KMS-11 (cell line): ENCODE data around the gene DCBLD1.

Experiments used
- H2AFZ ChIP-seq: fragments of 200-600 bp; sonication (generic); 2 replicates; pipeline ENCODE4 v1.6.1; 2016; ENCODE audit warnings: antibody characterized with exemption, mixed run types, low read depth
- H3K27ac ChIP-seq: fragments of 200-600 bp; sonication (generic); 2 replicates; pipeline ENCODE4 v1.6.1; 2016; ENCODE audit warnings: mild to moderate bottlenecking, mixed run types
- H3K27me3 ChIP-seq: fragments of 200-600 bp; sonication (generic); 2 replicates; pipeline ENCODE4 v1.6.1; 2017; ENCODE audit warnings: mild to moderate bottlenecking, low read depth, mixed run types, moderate library complexity; ENCODE audit not compliant: insufficient read depth
- H3K36me3 ChIP-seq: fragments of 200-600 bp; sonication (generic); 2 replicates; pipeline ENCODE4 v1.6.1; 2017; ENCODE audit warnings: mild to moderate bottlenecking, mixed run types; ENCODE audit not compliant: insufficient read depth
- H3K4me1 ChIP-seq: fragments of 200-600 bp; sonication (generic); 2 replicates; pipeline ENCODE4 v1.6.1; 2016; ENCODE audit warnings: mild to moderate bottlenecking, low read depth, mixed run types; ENCODE audit not compliant: poor library complexity, severe bottlenecking
- H3K4me2 ChIP-seq: fragments of 200-600 bp; sonication (generic); 2 replicates; pipeline ENCODE4 v1.7.0; 2016; ENCODE audit warnings: mild to moderate bottlenecking, mixed run types
- H3K4me3 ChIP-seq: fragments of 200-600 bp; sonication (generic); IDR thresholded peaks from 2 replicates; pipeline ENCODE4 v1.6.1; 2017; ENCODE audit warnings: low read depth, low read length, mixed read lengths; ENCODE audit not compliant: insufficient read depth
- H3K79me2 ChIP-seq: fragments of 200-600 bp; sonication (generic); 2 replicates; pipeline ENCODE4 v1.6.1; 2016; ENCODE audit warnings: low read depth, mixed run types; ENCODE audit not compliant: insufficient read depth
- H3K9ac ChIP-seq: fragments of 200-600 bp; sonication (generic); 2 replicates; pipeline ENCODE4 v1.6.1; 2016; ENCODE audit warnings: mild to moderate bottlenecking, mixed run types
- H4K20me1 ChIP-seq: fragments of 200-600 bp; sonication (generic); 2 replicates; pipeline ENCODE4 v1.6.1; 2016; ENCODE audit warnings: mild to moderate bottlenecking, mixed run types; ENCODE audit not compliant: insufficient read depth
- TF ChIP-seq, protein P1 (sequence below): fragments of 200-600 bp; sonication (generic); conservative IDR thresholded peaks from 2 replicates; pipeline ENCODE4 v1.6.1; 2017; ENCODE audit warnings: low read depth, mild to moderate bottlenecking, antibody characterized with exemption, low read length, moderate library complexity, mixed read lengths

The DCBLD1 gene

GRCh38 chr6:117533775-117534174 is 51.3 kb downstream of the DCBLD1 start:
- TF ChIP-seq, protein P1, sequence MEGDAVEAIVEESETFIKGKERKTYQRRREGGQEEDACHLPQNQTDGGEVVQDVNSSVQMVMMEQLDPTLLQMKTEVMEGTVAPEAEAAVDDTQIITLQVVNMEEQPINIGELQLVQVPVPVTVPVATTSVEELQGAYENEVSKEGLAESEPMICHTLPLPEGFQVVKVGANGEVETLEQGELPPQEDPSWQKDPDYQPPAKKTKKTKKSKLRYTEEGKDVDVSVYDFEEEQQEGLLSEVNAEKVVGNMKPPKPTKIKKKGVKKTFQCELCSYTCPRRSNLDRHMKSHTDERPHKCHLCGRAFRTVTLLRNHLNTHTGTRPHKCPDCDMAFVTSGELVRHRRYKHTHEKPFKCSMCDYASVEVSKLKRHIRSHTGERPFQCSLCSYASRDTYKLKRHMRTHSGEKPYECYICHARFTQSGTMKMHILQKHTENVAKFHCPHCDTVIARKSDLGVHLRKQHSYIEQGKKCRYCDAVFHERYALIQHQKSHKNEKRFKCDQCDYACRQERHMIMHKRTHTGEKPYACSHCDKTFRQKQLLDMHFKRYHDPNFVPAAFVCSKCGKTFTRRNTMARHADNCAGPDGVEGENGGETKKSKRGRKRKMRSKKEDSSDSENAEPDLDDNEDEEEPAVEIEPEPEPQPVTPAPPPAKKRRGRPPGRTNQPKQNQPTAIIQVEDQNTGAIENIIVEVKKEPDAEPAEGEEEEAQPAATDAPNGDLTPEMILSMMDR = no peak
- Histone ChIP-seq H3K4me1 (peaks cover 23% of the 10 kb centered on the region), H3K79me2 (no peaks in the 10 kb centered on the region), H3K4me3 (no peak overlapping the region), H4K20me1 (no peaks in the 10 kb centered on the region), H3K4me2 (no peak overlapping the region), H3K27ac (no peak overlapping the region), H2AFZ (no peak overlapping the region), H3K36me3 (no peaks in the 10 kb centered on the region), H3K9ac (no peak overlapping the region), H3K27me3 (no peaks in the 10 kb centered on the region; the same call in 1 of the 2 replicates)

DNA sequence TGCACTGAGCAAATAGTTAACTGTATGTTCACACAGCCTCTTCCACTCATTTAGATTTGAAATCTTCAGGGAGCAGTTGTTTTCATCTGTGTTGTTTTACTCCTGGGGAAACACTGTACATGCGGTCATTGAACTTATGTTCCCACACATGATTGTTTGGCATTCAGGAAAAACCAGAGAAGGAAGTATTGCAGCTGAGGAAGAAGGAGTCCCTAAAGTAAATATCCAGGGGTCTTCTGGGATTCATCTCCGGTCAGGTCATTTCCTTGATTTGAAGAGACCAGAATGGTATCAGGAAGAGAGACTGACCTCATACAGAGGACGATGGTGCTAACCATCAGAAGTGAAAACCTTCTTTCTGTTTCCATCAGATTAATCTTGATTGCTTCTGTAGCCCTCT is 52.5 kb downstream of the DCBLD1 start:
- Histone ChIP-seq H4K20me1 (no peaks in the 10 kb centered on the region), H3K4me3 (no peak overlapping the region), H3K4me1 (peaks cover 35% of the 10 kb centered on the region), H3K4me2 (no peak overlapping the region), H3K27ac (no peak overlapping the region), H2AFZ (no peak overlapping the region), H3K36me3 (no peaks in the 10 kb centered on the region), H3K79me2 (no peaks in the 10 kb centered on the region), H3K9ac (no peak overlapping the region), H3K27me3 (no peaks in the 10 kb centered on the region; the same call in 1 of the 2 replicates)
- TF ChIP-seq, protein P1 = no peak

DNA sequence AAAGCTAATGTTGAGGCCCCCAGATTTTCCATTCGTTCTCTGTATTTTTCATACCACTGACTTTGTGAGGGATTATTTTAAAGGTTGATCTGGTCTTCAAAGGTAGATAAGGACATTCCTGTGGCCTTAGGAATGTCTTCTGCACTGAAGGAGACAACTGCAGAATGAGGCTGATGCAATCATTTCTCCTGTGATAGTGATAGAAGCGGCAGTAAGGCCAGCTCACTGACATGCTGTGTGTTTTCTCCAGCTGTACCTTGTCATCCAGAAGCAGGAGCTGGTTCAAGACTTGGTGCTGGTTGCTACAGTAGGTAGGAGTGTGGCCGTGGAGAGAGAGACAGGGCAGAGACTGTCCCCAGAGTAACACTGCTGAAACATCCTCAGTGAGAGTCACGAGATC is 53.8 kb downstream of the DCBLD1 start:
- Histone ChIP-seq H3K79me2 (no peaks in the 10 kb centered on the region), H3K9ac (no peak overlapping the region), H3K27ac (no peak overlapping the region), H2AFZ (no peak overlapping the region), H3K4me2 (no peak overlapping the region), H3K4me3 (no peak overlapping the region), H3K27me3 (no peaks in the 10 kb centered on the region; the same call in 1 of the 2 replicates), H4K20me1 (no peaks in the 10 kb centered on the region), H3K36me3 (no peaks in the 10 kb centered on the region), H3K4me1 (peaks cover 35% of the 10 kb centered on the region)
- TF ChIP-seq, protein P1 = no peak

DNA sequence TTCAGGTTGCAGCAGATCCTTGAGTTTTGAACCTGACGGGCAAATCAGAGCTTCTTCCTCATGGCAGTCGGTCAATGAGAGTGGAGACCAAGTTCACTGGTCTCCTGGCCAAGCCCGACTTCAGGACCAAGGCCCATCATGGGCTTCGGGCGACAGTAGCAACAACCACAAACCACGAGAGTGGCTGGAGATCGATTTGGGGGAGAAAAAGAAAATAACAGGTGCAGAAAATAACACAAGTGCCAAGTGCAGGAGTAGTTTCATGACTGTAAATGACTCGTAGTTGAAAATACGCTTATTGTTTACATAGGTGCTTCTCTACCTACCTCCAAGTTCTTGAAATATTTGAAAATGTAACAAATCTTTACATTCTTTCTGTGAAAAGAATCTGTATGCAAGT is 56.1 kb downstream of the DCBLD1 start:
- Histone ChIP-seq H3K27ac (no peak overlapping the region), H3K4me2 (peak overlapping the region; percentile 29), H3K9ac (no peak overlapping the region), H3K79me2 (no peaks in the 10 kb centered on the region), H2AFZ (no peak overlapping the region), H3K4me1 (peaks cover 38% of the 10 kb centered on the region), H3K36me3 (no peaks in the 10 kb centered on the region), H4K20me1 (no peaks in the 10 kb centered on the region), H3K4me3 (no peak overlapping the region), H3K27me3 (peaks cover 2% of the 10 kb centered on the region)
- TF ChIP-seq, protein P1 = no peak
